Stimulated activated CD8-positive, alpha-beta memory T cell treated with anti-CD3 and anti-CD28 coated beads, Interleukin-2, amount 100 ng/mL, for 1 hour (primary cell): ENCODE results near the gene CRAT.

Source experiments
- DNase-seq, 2 donors: peaks; one replicate each; pipeline ENCODE4 v3.0.0-alpha.2; 2020; ENCODE audit warnings: low read depth in 2 of 2

The CRAT gene

GRCh38 chr9:129109952-129110739 is 447 bp downstream of the CRAT start:
- DNase-seq = no peak

GRCh38 chr9:129109537-129109903 is 1.1 kb downstream of the CRAT start:
- no peak for DNase-seq

- no peak for DNase-seq
Observed at GRCh38 chr9:129108805-129109536, 1.6 kb downstream of the CRAT start.

- DNase-seq = no peak
Observed at GRCh38 chr9:129108083-129108804, 2.3 kb downstream of the CRAT start.

GRCh38 chr9:129107651-129108050 is 2.9 kb downstream of the CRAT start:
- no peak for DNase-seq

- DNase-seq = no peak
Observed at GRCh38 chr9:129105857-129106694, 4.5 kb downstream of the CRAT start.

GRCh38 chr9:129104051-129104450 is 6.5 kb downstream of the CRAT start:
- no peak for DNase-seq

GRCh38 chr9:129103595-129103965 is 7.0 kb downstream of the CRAT start:
- DNase-seq = no peak

- DNase-seq = no peak
Observed at GRCh38 chr9:129102791-129103594, 7.6 kb downstream of the CRAT start.

- no peak for DNase-seq
Observed at GRCh38 chr9:129102095-129102525, 8.5 kb downstream of the CRAT start.

- no peak for DNase-seq
Observed at GRCh38 chr9:129101279-129101678, 9.3 kb downstream of the CRAT start.

- DNase-seq = no peak
Observed at GRCh38 chr9:129100383-129101169, 10.0 kb downstream of the CRAT start.

- no peak for DNase-seq
Observed at GRCh38 chr9:129098328-129098727, 12.3 kb downstream of the CRAT start.

- no peak for DNase-seq
Observed at GRCh38 chr9:129097671-129098306, 12.8 kb downstream of the CRAT start.

GRCh38 chr9:129095908-129096307 is 14.7 kb downstream of the CRAT start:
- DNase-seq = no peak

GRCh38 chr9:129095170-129095667 is 15.4 kb downstream of the CRAT start:
- DNase-seq = no peak

GRCh38 chr9:129094387-129095169 is 16.0 kb downstream of the CRAT start:
- no peak for DNase-seq

- DNase-seq = no peak
Observed at GRCh38 chr9:129093602-129094386, 16.8 kb downstream of the CRAT start.
